GM21447 (cell line): Measurements from ENCODE around the gene MRGPRX3.

Source experiments
- ATAC-seq: cut with Tn5 transposase; IDR thresholded peaks from one replicate; pipeline ENCODE4 v1.9.1; 2021; ENCODE audit not compliant: unreplicated experiment

Gene MRGPRX3

DNA sequence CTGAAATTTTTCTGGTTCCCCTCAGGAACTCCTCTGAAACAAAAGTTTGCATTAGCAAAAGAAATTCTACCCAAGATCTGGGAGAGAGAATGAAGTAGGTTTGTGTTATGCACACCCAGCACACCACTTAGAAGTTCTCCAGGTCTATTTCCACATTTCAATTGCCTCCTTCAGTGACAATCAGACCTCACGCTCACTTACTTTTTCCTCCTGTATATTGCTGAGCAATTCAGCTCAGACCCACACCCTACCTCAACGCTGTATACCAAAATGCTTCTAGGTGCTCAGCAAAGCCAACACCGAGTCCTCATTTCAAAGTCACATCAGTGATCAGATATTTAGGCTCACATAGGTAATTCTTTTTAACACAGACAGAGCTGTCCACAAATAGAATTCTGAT, 19.2 kb downstream of the MRGPRX3 start:
- ATAC-seq, result no peak

DNA sequence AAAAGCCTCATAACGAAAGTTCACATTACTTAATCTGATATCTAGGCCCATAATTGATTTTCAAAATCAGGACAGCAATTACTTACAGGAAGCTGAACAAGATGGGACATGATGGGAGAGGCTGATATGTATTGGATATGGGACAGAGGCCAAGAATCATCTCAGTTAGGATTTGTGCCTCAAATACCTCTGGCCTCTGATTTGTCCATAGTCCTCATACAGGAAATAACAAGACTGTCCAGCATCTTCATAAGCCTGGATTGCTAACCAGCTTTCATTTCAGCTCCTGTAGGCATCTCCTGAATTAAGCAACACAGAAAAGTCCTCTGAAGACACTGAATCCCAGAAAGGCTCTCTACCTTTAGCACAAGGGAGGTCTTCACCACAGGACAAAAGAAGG, 36.0 kb downstream of the MRGPRX3 start:
- no peak for ATAC-seq

DNA sequence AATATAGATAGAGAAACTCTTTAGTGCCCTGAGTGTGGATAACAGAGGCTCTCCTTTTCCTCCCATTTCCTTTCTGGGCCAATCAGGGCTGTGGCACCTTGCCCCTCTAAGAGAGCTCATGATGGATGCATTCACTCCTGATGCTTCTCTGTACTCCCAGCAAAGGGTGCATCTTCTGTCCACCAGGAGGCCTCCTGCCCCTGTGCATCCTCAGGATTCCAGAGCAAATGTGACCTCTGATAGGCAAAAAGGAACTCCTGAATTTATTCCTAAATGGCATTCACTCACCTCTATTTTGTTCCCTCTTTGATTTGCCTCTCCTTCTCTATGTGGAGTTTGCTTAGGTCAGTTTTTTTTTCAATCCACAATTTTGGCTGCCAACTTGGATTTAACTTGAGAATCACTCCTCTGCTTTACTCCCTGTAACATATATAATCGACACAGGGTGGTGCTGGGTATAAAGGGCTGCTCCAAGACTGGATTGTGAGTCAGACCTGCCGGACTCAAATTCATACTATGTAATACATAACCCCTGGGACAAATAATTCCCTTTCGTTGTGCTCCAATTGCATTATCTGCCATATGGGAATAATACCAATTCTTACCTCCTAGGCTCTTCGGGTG, 39.1 kb downstream of the MRGPRX3 start:
- ATAC-seq, result no peak

DNA sequence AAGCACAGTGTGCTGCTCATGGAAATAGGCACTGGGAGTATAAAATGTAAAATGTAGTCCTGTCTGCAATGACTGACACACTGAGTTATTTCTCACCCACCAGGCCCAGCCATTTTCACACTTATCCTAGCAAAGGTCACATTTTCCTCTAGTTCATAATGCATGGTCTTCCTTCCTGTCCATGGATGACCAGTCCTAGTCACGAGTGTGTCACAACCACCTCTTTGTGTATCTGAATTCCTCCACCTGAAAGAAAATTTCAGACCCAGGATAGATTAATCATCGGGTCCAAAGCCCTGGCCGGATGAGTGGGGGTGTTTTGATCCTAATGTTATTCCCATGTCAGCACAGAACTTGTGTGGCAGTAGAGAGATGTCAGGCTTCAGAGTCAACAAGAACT, 40.3 kb downstream of the MRGPRX3 start, which contains the start of gene MRGPRX4:
MRGPRX4 (plus strand) TSS at position 172 of the 400 bp plus-strand sequence. CDS start 420 bp downstream, outside the sequence.
- no peak for ATAC-seq

DNA sequence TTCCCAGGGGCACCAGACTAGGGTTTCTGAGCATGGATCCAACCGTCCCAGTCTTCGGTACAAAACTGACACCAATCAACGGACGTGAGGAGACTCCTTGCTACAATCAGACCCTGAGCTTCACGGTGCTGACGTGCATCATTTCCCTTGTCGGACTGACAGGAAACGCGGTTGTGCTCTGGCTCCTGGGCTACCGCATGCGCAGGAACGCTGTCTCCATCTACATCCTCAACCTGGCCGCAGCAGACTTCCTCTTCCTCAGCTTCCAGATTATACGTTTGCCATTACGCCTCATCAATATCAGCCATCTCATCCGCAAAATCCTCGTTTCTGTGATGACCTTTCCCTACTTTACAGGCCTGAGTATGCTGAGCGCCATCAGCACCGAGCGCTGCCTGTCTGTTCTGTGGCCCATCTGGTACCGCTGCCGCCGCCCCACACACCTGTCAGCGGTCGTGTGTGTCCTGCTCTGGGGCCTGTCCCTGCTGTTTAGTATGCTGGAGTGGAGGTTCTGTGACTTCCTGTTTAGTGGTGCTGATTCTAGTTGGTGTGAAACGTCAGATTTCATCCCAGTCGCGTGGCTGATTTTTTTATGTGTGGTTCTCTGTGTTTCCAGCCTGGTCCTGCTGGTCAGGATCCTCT, 41.0 kb downstream of the MRGPRX3 start:
- ATAC-seq, result no peak
